Measurements from ENCODE around the gene C5orf47. TPM values are rescaled to one million over a fixed set of nuclear protein-coding genes. Genes with fewer than 3 reads are reported as not detected.

The C5orf47 gene
- total RNA-seq, 3 donors from 2014 or later (not counting 1 experiment from before 2014, with no cell fraction given) = not detected

DNA sequence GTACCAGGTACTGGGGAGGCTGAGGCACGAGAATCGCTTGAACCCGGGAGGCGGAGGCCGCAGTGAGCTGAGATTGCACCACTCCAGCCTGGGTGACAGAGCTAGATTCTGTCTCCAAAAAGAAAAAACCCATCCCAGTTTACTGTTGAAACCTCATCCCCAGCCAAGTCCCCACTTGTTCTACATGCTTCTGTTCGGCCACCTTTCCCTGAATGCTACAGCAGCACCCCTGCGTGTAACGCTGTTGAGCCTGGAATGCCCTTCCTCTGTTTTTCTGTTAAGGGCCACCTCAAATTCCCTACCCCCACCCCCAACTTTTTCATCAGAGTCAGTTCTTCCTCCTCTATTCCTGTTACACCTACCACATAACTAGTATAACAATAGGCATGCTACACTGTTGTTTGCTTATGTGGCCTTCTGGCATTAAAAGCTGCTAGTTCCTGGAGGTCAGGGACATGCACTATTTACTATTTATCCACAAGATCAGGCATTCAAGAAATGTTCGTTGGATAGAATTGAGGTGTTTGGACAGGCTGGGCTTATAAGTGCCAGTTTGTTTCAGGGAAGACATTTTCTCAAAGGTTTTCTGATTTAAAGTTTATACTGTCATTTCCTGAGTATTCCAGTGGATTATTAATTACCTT lies 47.1 kb upstream of the C5orf47 start:
- no peak overlapping the region for H3K27ac ChIP-seq (ENCODE audit: low read length)
- no peaks in the 10 kb centered on the region for H3K4me1 ChIP-seq (ENCODE audit: control insufficient read depth, insufficient read depth, low read length)
- Mint-ChIP-seq H3K27ac (no peak overlapping the region), H3K27me3 (ENCODE audit: low read depth in 2 of 2) (no peaks in the 10 kb centered on the region), H3K4me3 (no peak overlapping the region), H3K4me1 (peaks cover 14 to 27% of the 10 kb centered on the region in 2 donors), H3K9me3 (no peaks in the 10 kb centered on the region), H3K36me3 (no peaks in the 10 kb centered on the region)
- H3K36me3 ChIP-seq (ENCODE audit: control insufficient read depth, insufficient read depth, low read length) = peaks cover 21% of the 10 kb centered on the region
- no peaks in the 10 kb centered on the region for H3K27me3 ChIP-seq (ENCODE audit: control insufficient read depth, insufficient read depth, low read length)
- H3K9me3 ChIP-seq (ENCODE audit: control insufficient read depth, insufficient read depth, low read length) = no peaks in the 10 kb centered on the region
- H3K4me3 ChIP-seq (ENCODE audit: low read length) = no peak overlapping the region
- WGBS (ENCODE audit: insufficient coverage) = 97% methylated on average over 9 of the region's 9 CpGs
- intact Hi-C loops (cut with micrococcal nuclease) = no loop called here
- TF ChIP-seq, protein P1, sequence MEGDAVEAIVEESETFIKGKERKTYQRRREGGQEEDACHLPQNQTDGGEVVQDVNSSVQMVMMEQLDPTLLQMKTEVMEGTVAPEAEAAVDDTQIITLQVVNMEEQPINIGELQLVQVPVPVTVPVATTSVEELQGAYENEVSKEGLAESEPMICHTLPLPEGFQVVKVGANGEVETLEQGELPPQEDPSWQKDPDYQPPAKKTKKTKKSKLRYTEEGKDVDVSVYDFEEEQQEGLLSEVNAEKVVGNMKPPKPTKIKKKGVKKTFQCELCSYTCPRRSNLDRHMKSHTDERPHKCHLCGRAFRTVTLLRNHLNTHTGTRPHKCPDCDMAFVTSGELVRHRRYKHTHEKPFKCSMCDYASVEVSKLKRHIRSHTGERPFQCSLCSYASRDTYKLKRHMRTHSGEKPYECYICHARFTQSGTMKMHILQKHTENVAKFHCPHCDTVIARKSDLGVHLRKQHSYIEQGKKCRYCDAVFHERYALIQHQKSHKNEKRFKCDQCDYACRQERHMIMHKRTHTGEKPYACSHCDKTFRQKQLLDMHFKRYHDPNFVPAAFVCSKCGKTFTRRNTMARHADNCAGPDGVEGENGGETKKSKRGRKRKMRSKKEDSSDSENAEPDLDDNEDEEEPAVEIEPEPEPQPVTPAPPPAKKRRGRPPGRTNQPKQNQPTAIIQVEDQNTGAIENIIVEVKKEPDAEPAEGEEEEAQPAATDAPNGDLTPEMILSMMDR (IDR thresholded peaks at IDR 0.05) = no peak
- ATAC-seq (no peak), DNase-seq (no peak)

DNA sequence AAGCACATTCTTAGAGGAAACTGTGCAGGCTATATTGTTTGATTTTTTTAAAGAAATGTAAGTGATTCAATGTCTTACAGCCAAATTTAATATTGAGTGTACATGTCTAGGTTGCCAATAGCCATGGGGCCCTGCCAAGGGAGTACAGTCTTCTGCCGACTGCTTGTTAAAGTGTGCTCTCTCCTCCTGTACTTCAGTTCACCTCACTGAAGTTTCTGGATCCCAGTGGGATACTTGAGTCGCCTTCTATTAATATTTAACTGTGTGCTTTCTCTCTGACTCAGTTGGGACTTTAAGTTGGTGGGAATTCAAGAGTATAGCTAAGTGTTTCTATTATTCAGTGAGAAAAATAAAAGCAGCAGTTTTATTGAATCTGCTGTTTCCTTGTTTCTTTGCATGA lies 44.5 kb upstream of the C5orf47 start:
- Histone ChIP-seq H3K27me3 (ENCODE audit: control insufficient read depth, insufficient read depth, low read length) (no peaks in the 10 kb centered on the region), H3K27ac (ENCODE audit: low read length) (no peak overlapping the region), H3K4me3 (ENCODE audit: low read length) (no peak overlapping the region), H3K9me3 (ENCODE audit: control insufficient read depth, insufficient read depth, low read length) (no peaks in the 10 kb centered on the region), H3K4me1 (ENCODE audit: control insufficient read depth, insufficient read depth, low read length) (no peaks in the 10 kb centered on the region), H3K36me3 (ENCODE audit: control insufficient read depth, insufficient read depth, low read length) (peaks cover 31% of the 10 kb centered on the region)
- H3K27ac Mint-ChIP-seq = no peak overlapping the region
- peaks cover 0 to 11% of the 10 kb centered on the region in 2 donors for H3K4me1 Mint-ChIP-seq
- DNase-seq = no peak
- 100% methylated on average over 1 of the region's 2 CpGs for WGBS (ENCODE audit: insufficient coverage)
- no peaks in the 10 kb centered on the region for H3K36me3 Mint-ChIP-seq
- no peaks in the 10 kb centered on the region for H3K27me3 Mint-ChIP-seq (ENCODE audit: low read depth in 2 of 2)
- TF ChIP-seq, protein P1 (IDR thresholded peaks at IDR 0.05) = no peak
- no peak for ATAC-seq
- no peak overlapping the region for H3K4me3 Mint-ChIP-seq
- intact Hi-C loops (cut with micrococcal nuclease) = no loop called here
- H3K9me3 Mint-ChIP-seq = no peaks in the 10 kb centered on the region

DNA sequence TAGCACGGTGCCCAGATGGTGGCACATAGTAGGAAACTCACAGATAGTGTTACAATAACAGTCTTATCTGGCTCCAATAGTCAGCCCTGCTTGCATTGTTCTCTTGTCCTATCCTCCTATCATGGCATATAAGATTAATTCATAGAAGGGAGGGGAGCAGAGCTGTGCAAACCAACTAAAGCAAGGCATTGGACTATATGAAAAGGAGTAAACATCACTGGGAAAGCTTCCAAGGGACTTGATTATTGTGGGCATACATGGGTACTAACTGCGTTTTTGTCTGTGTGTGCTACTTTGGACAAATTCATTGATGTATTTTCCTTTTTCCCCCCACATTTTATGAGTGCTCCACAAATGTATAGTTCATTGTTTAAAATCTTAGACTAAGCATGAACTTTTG lies 43.8 kb upstream of the C5orf47 start:
- no peaks in the 10 kb centered on the region for H3K9me3 ChIP-seq (ENCODE audit: control insufficient read depth, insufficient read depth, low read length)
- H3K4me1 ChIP-seq (ENCODE audit: control insufficient read depth, insufficient read depth, low read length) = no peaks in the 10 kb centered on the region
- 100% methylated on average over 2 of the region's 2 CpGs for WGBS (ENCODE audit: insufficient coverage)
- intact Hi-C loops (cut with micrococcal nuclease) = no loop called here
- no peak overlapping the region for H3K4me3 ChIP-seq (ENCODE audit: low read length)
- no peaks in the 10 kb centered on the region for H3K27me3 Mint-ChIP-seq (ENCODE audit: low read depth in 2 of 2)
- H3K27ac ChIP-seq (ENCODE audit: low read length) = no peak overlapping the region
- H3K4me3 Mint-ChIP-seq = no peak overlapping the region
- H3K27ac Mint-ChIP-seq = no peak overlapping the region
- no peaks in the 10 kb centered on the region for H3K36me3 Mint-ChIP-seq
- H3K9me3 Mint-ChIP-seq = no peaks in the 10 kb centered on the region
- H3K27me3 ChIP-seq (ENCODE audit: control insufficient read depth, insufficient read depth, low read length) = no peaks in the 10 kb centered on the region
- peaks cover 0 to 11% of the 10 kb centered on the region in 2 donors for H3K4me1 Mint-ChIP-seq
- peaks cover 35% of the 10 kb centered on the region for H3K36me3 ChIP-seq (ENCODE audit: control insufficient read depth, insufficient read depth, low read length)
- TF ChIP-seq, protein P1 (IDR thresholded peaks at IDR 0.05) = no peak
- ATAC-seq = no peak
- no peak for DNase-seq

DNA sequence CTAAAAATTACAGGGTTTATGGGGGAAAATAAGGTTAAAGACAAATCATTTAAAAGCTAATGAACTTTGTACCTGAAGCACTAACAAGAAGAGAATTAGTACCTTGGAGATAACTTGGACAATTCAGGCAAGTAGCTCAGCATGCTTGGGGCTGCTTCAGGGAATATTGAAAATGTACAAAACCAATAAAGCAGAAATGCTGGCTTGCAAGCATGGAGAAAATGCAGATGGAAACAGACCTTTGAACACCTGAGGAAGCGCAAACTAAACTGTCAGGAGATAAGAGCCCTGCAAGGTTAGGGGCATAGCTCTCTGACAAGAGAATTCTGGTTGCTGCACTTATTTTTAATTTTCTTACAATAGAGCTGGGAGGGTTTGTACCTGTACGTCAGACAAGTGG lies 42.6 kb upstream of the C5orf47 start:
- intact Hi-C loops (cut with micrococcal nuclease) = no loop called here

More for the DNA sequence above, 42.6 kb upstream of the C5orf47 start:
- Mint-ChIP-seq H3K27me3 (ENCODE audit: low read depth in 2 of 2) (no peaks in the 10 kb centered on the region), H3K4me1 (peaks cover 0 to 11% of the 10 kb centered on the region in 2 donors), H3K9me3 (no peaks in the 10 kb centered on the region), H3K4me3 (no peak overlapping the region), H3K36me3 (no peaks in the 10 kb centered on the region), H3K27ac (no peak overlapping the region)
- Histone ChIP-seq H3K27ac (ENCODE audit: low read length) (no peak overlapping the region), H3K4me3 (ENCODE audit: low read length) (no peak overlapping the region), H3K9me3 (ENCODE audit: control insufficient read depth, insufficient read depth, low read length) (no peaks in the 10 kb centered on the region), H3K36me3 (ENCODE audit: control insufficient read depth, insufficient read depth, low read length) (peaks cover 43% of the 10 kb centered on the region), H3K27me3 (ENCODE audit: control insufficient read depth, insufficient read depth, low read length) (no peaks in the 10 kb centered on the region), H3K4me1 (ENCODE audit: control insufficient read depth, insufficient read depth, low read length) (no peaks in the 10 kb centered on the region)
- DNase-seq = no peak
- TF ChIP-seq, protein P1 (IDR thresholded peaks at IDR 0.05) = no peak
- ATAC-seq = no peak
- 100% methylated on average over 1 of the region's 2 CpGs for WGBS (ENCODE audit: insufficient coverage)
